ENCODE results near the gene HCFC1R1. TPM values are rescaled to one million over a fixed set of nuclear protein-coding genes. Genes with fewer than 3 reads are reported as not detected.

HCFC1R1 gene
- total RNA-seq, 1 donor from 2014 or later, result 1.6 TPM

- Mint-ChIP-seq H3K4me3 (peak overlapping the region; percentile 24), H3K36me3 (peaks cover 5% of the 10 kb centered on the region), H3K27ac (no peak overlapping the region), H3K4me1 (peaks cover 5% of the 10 kb centered on the region), H3K27me3 (ENCODE audit: insufficient read depth, low read depth) (peaks cover 29% of the 10 kb centered on the region), H3K9me3 (no peaks in the 10 kb centered on the region)
- peaks cover 13% of the 10 kb centered on the region for H4K20me1 ChIP-seq (ENCODE audit: low read depth)
- no peak overlapping the region for H3K9ac ChIP-seq
- no peak overlapping the region for H2AFZ ChIP-seq (replicated peaks)
- no peaks in the 10 kb centered on the region for H3K4me1 ChIP-seq
- H3F3A ChIP-seq (ENCODE audit: low read depth), result peaks cover 12% of the 10 kb centered on the region
- H3K79me2 ChIP-seq (ENCODE audit: low read depth), result no peaks in the 10 kb centered on the region
- no peaks in the 10 kb centered on the region for H3K9me3 ChIP-seq (ENCODE audit: low read depth)
- no peak for DNase-seq (ENCODE audit: low spot score)
- H3K27ac ChIP-seq, result no peak overlapping the region
- no peak overlapping the region for H3K4me2 ChIP-seq
- H3K4me3 ChIP-seq, result no peak overlapping the region
- no peaks in the 10 kb centered on the region for H3K36me3 ChIP-seq
- peaks cover 53% of the 10 kb centered on the region for H3K27me3 ChIP-seq
- TF ChIP-seq, protein P1, sequence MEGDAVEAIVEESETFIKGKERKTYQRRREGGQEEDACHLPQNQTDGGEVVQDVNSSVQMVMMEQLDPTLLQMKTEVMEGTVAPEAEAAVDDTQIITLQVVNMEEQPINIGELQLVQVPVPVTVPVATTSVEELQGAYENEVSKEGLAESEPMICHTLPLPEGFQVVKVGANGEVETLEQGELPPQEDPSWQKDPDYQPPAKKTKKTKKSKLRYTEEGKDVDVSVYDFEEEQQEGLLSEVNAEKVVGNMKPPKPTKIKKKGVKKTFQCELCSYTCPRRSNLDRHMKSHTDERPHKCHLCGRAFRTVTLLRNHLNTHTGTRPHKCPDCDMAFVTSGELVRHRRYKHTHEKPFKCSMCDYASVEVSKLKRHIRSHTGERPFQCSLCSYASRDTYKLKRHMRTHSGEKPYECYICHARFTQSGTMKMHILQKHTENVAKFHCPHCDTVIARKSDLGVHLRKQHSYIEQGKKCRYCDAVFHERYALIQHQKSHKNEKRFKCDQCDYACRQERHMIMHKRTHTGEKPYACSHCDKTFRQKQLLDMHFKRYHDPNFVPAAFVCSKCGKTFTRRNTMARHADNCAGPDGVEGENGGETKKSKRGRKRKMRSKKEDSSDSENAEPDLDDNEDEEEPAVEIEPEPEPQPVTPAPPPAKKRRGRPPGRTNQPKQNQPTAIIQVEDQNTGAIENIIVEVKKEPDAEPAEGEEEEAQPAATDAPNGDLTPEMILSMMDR (IDR thresholded peaks at IDR 0.05), result no peak
- no peak for TF ChIP-seq EZH2 (IDR thresholded peaks at IDR 0.05)
- no peak for TF ChIP-seq EZH2phosphoT487 (IDR thresholded peaks at IDR 0.05)
These were observed 27.3 kb upstream of the HCFC1R1 start for GRCh38 chr16:3051009-3051408.

GRCh38 chr16:3050487-3050886 lies 26.7 kb upstream of the HCFC1R1 start:
- Mint-ChIP-seq H3K36me3 (peaks cover 5% of the 10 kb centered on the region), H3K27me3 (ENCODE audit: insufficient read depth, low read depth) (peaks cover 29% of the 10 kb centered on the region), H3K4me3 (no peak overlapping the region), H3K9me3 (no peaks in the 10 kb centered on the region), H3K27ac (no peak overlapping the region), H3K4me1 (peaks cover 5% of the 10 kb centered on the region)
- H3F3A ChIP-seq (ENCODE audit: low read depth), result peaks cover 15% of the 10 kb centered on the region
- H3K4me3 ChIP-seq, result no peak overlapping the region
- no peaks in the 10 kb centered on the region for H3K9me3 ChIP-seq (ENCODE audit: low read depth)
- no peaks in the 10 kb centered on the region for H3K36me3 ChIP-seq
- H4K20me1 ChIP-seq (ENCODE audit: low read depth), result peaks cover 13% of the 10 kb centered on the region
- no peak overlapping the region for H3K9ac ChIP-seq
- peaks cover 58% of the 10 kb centered on the region for H3K27me3 ChIP-seq
- H3K27ac ChIP-seq, result no peak overlapping the region
- DNase-seq (ENCODE audit: low spot score), result no peak
- no peak overlapping the region for H3K4me2 ChIP-seq
- no peaks in the 10 kb centered on the region for H3K79me2 ChIP-seq (ENCODE audit: low read depth)
- TF ChIP-seq EZH2 (IDR thresholded peaks at IDR 0.05) (no peak), EZH2phosphoT487 (IDR thresholded peaks at IDR 0.05) (no peak)
- TF ChIP-seq, protein P1 (IDR thresholded peaks at IDR 0.05), result no peak
- H3K4me1 ChIP-seq, result no peaks in the 10 kb centered on the region
- H2AFZ ChIP-seq (replicated peaks), result no peak overlapping the region

GRCh38 chr16:3049921-3050481 lies 26.3 kb upstream of the HCFC1R1 start:
- Histone ChIP-seq H3K27me3 (peaks cover 63% of the 10 kb centered on the region), H2AFZ (replicated peaks) (no peak overlapping the region), H3F3A (ENCODE audit: low read depth) (peaks cover 20% of the 10 kb centered on the region), H3K4me1 (no peaks in the 10 kb centered on the region), H3K79me2 (ENCODE audit: low read depth) (no peaks in the 10 kb centered on the region), H3K9me3 (ENCODE audit: low read depth) (no peaks in the 10 kb centered on the region), H3K4me3 (no peak overlapping the region), H4K20me1 (ENCODE audit: low read depth) (peaks cover 13% of the 10 kb centered on the region), H3K4me2 (no peak overlapping the region), H3K36me3 (no peaks in the 10 kb centered on the region), H3K9ac (no peak overlapping the region), H3K27ac (no peak overlapping the region)
- Mint-ChIP-seq H3K27ac (no peak overlapping the region), H3K4me3 (no peak overlapping the region), H3K4me1 (peaks cover 5% of the 10 kb centered on the region), H3K27me3 (ENCODE audit: insufficient read depth, low read depth) (peaks cover 34% of the 10 kb centered on the region), H3K9me3 (no peaks in the 10 kb centered on the region), H3K36me3 (peaks cover 3% of the 10 kb centered on the region)
- no peak for TF ChIP-seq EZH2phosphoT487 (IDR thresholded peaks at IDR 0.05)
- TF ChIP-seq, protein P1 (IDR thresholded peaks at IDR 0.05), result no peak
- no peak for TF ChIP-seq EZH2 (IDR thresholded peaks at IDR 0.05)
- no peak for DNase-seq (ENCODE audit: low spot score)
